GM18507 (cell line): ENCODE measurements around the gene GPER1.
"Not testable (repeated sequence)": the region's sequence is repeated elsewhere in the genome, so short reads cannot be mapped to it uniquely, and the experiment has no call there.

ENCODE experiments used
- DNase-seq: peaks from one replicate; pipeline ENCODE4 v3.0.0; 2011; ENCODE audit warnings: low read depth; ENCODE audit not compliant: insufficient read length; ENCODE audit errors: extremely low spot score
- FAIRE-seq: peaks from 2 replicates; lab custom pipeline; 2011; peaks lifted over from hg19 to GRCh38; lab: Jason Lieb, UNC

The GPER1 gene

GRCh38 chr7:1130021-1130990, 42.4 kb downstream of the GPER1 start:
- no peak for DNase-seq
- no peak for FAIRE-seq

- DNase-seq = no peak
- no peak for FAIRE-seq
These were observed 43.8 kb downstream of the GPER1 start for GRCh38 chr7:1131471-1132265.

GRCh38 chr7:1134951-1135350, 47.0 kb downstream of the GPER1 start:
- DNase-seq = no peak
- FAIRE-seq = no peak

GRCh38 chr7:1136841-1137516, 49.1 kb downstream of the GPER1 start:
- FAIRE-seq (no peak), DNase-seq (no peak)

GRCh38 chr7:1137517-1138167, 49.7 kb downstream of the GPER1 start:
- FAIRE-seq = no peak
- DNase-seq = no peak

GRCh38 chr7:1140476-1141104, 52.7 kb downstream of the GPER1 start:
- DNase-seq (no peak), FAIRE-seq (no peak)

GRCh38 chr7:1141651-1142050, 53.7 kb downstream of the GPER1 start:
- DNase-seq (no peak), FAIRE-seq (no peak)

GRCh38 chr7:1142051-1142635, 54.2 kb downstream of the GPER1 start:
- no peak for FAIRE-seq

GRCh38 chr7:1143031-1143430, 55.1 kb downstream of the GPER1 start:
- not testable (repeated sequence) for FAIRE-seq, DNase-seq

More at GRCh38 chr7:1142051-1142635, 54.2 kb downstream of the GPER1 start:
- DNase-seq = no peak
